GM12878 (cell line): ENCODE results near the gene KRTAP1-4.

ENCODE experiments used
- BCLAF1 ChIP-seq: fragments of 450-650 bp; IDR thresholded peaks from 2 replicates; pipeline ENCODE4 v1.6.1; 2017; ENCODE audit warnings: antibody characterized with exemption, mild to moderate bottlenecking, moderate library complexity
- CTCF ChIP-seq, 3 experiments: IDR thresholded peaks in 2 of 3; conservative IDR thresholded peaks in 1 of 3; 2 replicates each; pipeline ENCODE4 v1.5.1; 2011; ENCODE audit warnings: low read depth in 3 of 3, low read length in 3 of 3, mild to moderate bottlenecking in 3 of 3, control low read depth in 2 of 3, moderate library complexity in 2 of 3, inconsistent platforms in 1 of 3, mixed read lengths in 1 of 3; ENCODE audit not compliant: control insufficient read depth in 2 of 3, insufficient read depth in 1 of 3; ENCODE audit errors: extremely low read depth in 1 of 3
- EGR1 ChIP-seq, 2 experiments: IDR thresholded peaks; 1 replicate in 1 of 2; 2 replicates in 1 of 2; pipeline ENCODE4 v1.6.1; 2011 to 2012; ENCODE audit warnings: low read depth in 2 of 2, low read length in 2 of 2, borderline replicate concordance in 1 of 2, mild to moderate bottlenecking in 1 of 2, moderate library complexity in 1 of 2
- GABPA ChIP-seq: IDR thresholded peaks from 2 replicates; pipeline ENCODE4 v1.6.1; 2014; ENCODE audit warnings: antibody characterized with exemption, low read depth, mild to moderate bottlenecking, inconsistent platforms
- POLR2AphosphoS5 ChIP-seq: IDR thresholded peaks from 2 replicates; pipeline ENCODE4 v1.6.1; 2011; ENCODE audit warnings: mild to moderate bottlenecking, low read length, inconsistent platforms
- SMARCA5 ChIP-seq: fragments of 450-650 bp; IDR thresholded peaks from 2 replicates; pipeline ENCODE4 v1.6.1; 2017; ENCODE audit warnings: mild to moderate bottlenecking
- SUZ12 ChIP-seq: fragments of 200-600 bp; sonication (generic); IDR thresholded peaks from one replicate; pipeline ENCODE4 v1.6.1; 2018; ENCODE audit warnings: antibody characterized with exemption, mild to moderate bottlenecking; ENCODE audit not compliant: unreplicated experiment
- TCF12 ChIP-seq: IDR thresholded peaks from 2 replicates; pipeline ENCODE4 v1.6.1; 2011; ENCODE audit warnings: low read depth, mild to moderate bottlenecking, low read length
- TF ChIP-seq, protein P1 (sequence below): fragments of 450-650 bp; conservative IDR thresholded peaks from 2 replicates; pipeline ENCODE4 v1.6.1; 2017; ENCODE audit warnings: mild to moderate bottlenecking, moderate library complexity

DNA sequence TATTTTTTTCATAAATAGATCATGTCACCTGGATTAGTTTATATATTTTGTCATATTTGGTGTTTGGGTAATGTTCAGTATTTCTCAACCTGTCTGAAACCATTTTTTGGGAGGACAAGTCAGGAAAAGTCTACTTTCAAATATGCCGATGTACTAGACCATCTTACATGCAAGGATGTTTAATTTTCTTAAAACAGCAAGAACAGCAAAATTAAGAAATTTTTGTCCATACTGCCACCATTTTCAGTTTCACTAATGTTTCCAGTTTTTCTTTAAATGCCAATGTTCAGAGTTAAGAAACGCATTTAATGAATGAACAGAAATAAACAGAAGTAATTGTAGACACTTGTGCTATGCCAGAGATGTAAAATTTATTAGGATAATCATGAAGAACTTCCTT, 36.9 kb downstream of the KRTAP1-4 start:
- no peak for TF ChIP-seq TCF12
- no peak for TF ChIP-seq EGR1 (IDR thresholded peaks at IDR 0.05; ENCODE audit: borderline replicate concordance in 1 of 2, low read depth in 2 of 2, low read length in 2 of 2)
- no peak for TF ChIP-seq CTCF (IDR thresholded peaks at IDR 0.05 in 2 of 3, conservative IDR thresholded peaks at IDR 0.05 in 1 of 3; ENCODE audit: control insufficient read depth in 2 of 3, extremely low read depth in 1 of 3, insufficient read depth in 1 of 3, low read depth in 3 of 3, low read length in 3 of 3)
- no peak for TF ChIP-seq BCLAF1
- no peak for TF ChIP-seq GABPA
- TF ChIP-seq POLR2AphosphoS5: no peak
- no peak for TF ChIP-seq SUZ12
- TF ChIP-seq, protein P1, sequence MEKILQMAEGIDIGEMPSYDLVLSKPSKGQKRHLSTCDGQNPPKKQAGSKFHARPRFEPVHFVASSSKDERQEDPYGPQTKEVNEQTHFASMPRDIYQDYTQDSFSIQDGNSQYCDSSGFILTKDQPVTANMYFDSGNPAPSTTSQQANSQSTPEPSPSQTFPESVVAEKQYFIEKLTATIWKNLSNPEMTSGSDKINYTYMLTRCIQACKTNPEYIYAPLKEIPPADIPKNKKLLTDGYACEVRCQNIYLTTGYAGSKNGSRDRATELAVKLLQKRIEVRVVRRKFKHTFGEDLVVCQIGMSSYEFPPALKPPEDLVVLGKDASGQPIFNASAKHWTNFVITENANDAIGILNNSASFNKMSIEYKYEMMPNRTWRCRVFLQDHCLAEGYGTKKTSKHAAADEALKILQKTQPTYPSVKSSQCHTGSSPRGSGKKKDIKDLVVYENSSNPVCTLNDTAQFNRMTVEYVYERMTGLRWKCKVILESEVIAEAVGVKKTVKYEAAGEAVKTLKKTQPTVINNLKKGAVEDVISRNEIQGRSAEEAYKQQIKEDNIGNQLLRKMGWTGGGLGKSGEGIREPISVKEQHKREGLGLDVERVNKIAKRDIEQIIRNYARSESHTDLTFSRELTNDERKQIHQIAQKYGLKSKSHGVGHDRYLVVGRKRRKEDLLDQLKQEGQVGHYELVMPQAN: no peak
- TF ChIP-seq SMARCA5: no peak
